SK-N-SH treated with all-trans-retinoic acid at 6 μM for 48 hours (cell line): ENCODE data around the gene TBL1X.

Source experiments
- POU6F1 ChIP-seq: fragments of 250-450 bp; sonication (Bioruptor Pico); IDR thresholded peaks from 2 replicates; pipeline ENCODE4 v1.8.0; 2021; ENCODE audit warnings: low read depth, mild to moderate bottlenecking, moderate library complexity, borderline replicate concordance
- ZNF70 ChIP-seq: fragments of 450-650 bp; formaldehyde crosslinking; IDR thresholded peaks from 2 replicates; pipeline ENCODE4 v1.5.0; 2020; ENCODE audit warnings: mild to moderate bottlenecking, moderate library complexity

- TF ChIP-seq ZNF70 (CRISPR knock-in tag), result no peak
- TF ChIP-seq POU6F1, result no peak
Observed at GRCh38 chrX:9526965-9527364, 62.1 kb downstream of the TBL1X start.
